Left ventricle myocardium superior (tissue), 1 donor: ENCODE measurements around the gene FXR1. TPM values are rescaled to one million over a fixed set of nuclear protein-coding genes. Genes with fewer than 3 reads are reported as not detected.
"Not testable (repeated sequence)": the region's sequence is repeated elsewhere in the genome, so short reads cannot be mapped to it uniquely, and the experiment has no call there.

Experiments
- ATAC-seq: fragments of 200-7000 bp; cut with Tn5 transposase; one replicate; pipeline ENCODE4 v1.9.1; 2020; ENCODE audit warnings: mild to moderate bottlenecking, moderate library complexity
- DNase-seq: peaks from one replicate; pipeline ENCODE4 v3.0.0-alpha.2; 2020
- intact Hi-C: fragments of 100-400 bp; cut with micrococcal nuclease; formaldehyde crosslinking; loops from one replicate; pipeline ENCODE4 v1.11.0; 2022
- total RNA-seq: library from RNA; stranded (reverse); fragmentation: NEBNext Ultra II Directional; extraction: Animal tissue kit (Norgen Biotek cat#: 25700); gene quantifications from one replicate; pipeline ENCODE4 v1.2.1, GENCODE V29; 2021
- donor health status: DM: no; HTN: yes; CAD: no; lungs with severe emphysema.

FXR1 gene
- total RNA-seq, 1 donor from 2014 or later, result 328 TPM

GRCh38 chr3:180989291-180990163 lies 77.1 kb downstream of the FXR1 start, which contains the start of gene DNAJC19:
Gene DNAJC19, minus strand, starts transcription at chr3:180989736. Its CDS starts 134 bp downstream, at chr3:180989602.
- DNase-seq (peak; percentile 90), ATAC-seq (peak; percentile 99)
- intact Hi-C loops, result loop anchor here (10.0 kb wide), 1 partner anchor 65 kb away; no protein-coding TSS in a partner anchor

GRCh38 chr3:180990505-180990904 lies 78.0 kb downstream of the FXR1 start:
- no peak for DNase-seq
- no peak for ATAC-seq
- intact Hi-C loops, result no loop called here

DNA sequence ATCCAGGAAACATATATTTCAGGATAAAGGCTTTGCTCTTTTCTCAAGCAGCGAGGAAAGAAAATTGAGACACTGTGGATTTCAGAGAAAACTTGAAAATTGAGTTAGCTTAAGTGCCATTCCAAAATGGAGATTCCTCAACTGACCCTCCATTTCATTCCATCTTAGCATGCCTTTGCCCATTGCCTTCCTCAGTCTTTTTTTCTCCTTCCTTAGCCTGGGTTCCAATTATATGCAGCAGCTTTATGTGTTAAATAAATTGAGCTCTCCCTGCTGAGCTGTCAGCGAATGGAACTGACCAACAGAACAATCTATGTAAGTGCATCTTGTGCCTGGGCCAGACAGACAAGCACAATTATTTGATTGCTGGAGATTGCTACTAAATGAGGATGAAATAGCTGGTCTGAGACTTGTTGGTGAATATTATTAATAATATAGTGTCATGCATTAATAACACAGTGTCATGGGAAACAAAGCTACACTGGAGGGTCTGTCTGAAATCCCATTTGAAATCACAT lies 84.0 kb downstream of the FXR1 start:
- intact Hi-C loops, result no loop called here
- ATAC-seq (no peak), DNase-seq (no peak)

DNA sequence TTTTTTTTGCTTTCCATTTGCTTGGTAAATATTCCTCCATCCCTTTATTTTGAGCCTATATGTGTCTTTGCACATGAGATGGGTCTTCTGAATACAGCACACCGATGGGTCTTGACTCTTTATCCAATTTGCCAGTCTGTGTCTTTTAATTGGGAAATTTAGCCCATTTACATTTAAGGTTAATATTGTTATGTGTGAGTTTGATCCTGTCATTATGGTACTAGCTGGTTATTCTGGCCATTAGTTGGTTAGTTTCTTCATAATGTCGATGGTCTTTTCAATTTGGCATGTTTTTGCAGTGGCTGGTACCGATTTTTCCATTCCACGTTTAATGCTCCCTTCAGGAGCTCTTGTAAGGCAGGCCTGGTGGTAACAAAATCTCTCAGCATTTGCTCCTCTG lies 89.9 kb downstream of the FXR1 start:
- ATAC-seq, intact Hi-C loops, DNase-seq: not testable (repeated sequence)

- ATAC-seq, DNase-seq, intact Hi-C loops: not testable (repeated sequence)
Measured at GRCh38 chr3:181003469-181003868, 91.0 kb downstream of the FXR1 start.

- no peak for ATAC-seq
- intact Hi-C loops, result no loop called here
- DNase-seq, result no peak
Measured at GRCh38 chr3:181006541-181006940, 94.1 kb downstream of the FXR1 start.

DNA sequence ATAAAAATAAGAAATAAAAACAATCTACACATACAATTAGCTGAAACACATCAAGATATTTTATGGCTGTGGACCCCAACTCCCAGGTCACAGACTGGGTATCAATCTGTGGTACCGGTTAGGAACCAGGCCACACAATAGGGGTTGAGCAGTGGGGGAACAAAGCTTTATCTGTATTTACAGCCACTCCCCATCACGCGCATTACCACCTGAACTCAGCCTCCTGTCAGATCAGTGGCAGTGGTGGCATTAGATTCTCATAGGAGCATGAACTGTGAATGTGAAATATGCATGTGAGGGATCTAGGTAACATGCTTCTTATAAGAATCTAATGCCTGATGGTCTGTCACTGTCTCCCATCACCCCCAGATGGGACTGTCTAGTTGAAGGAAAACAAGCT lies 94.8 kb downstream of the FXR1 start:
- DNase-seq (no peak), ATAC-seq (no peak)
- intact Hi-C loops, result no loop called here

GRCh38 chr3:181008796-181009195 lies 96.3 kb downstream of the FXR1 start:
- no peak for ATAC-seq
- intact Hi-C loops, result no loop called here
- DNase-seq, result no peak

GRCh38 chr3:181009225-181009624 lies 96.8 kb downstream of the FXR1 start:
- no peak for DNase-seq
- intact Hi-C loops, result no loop called here
- no peak for ATAC-seq

DNA sequence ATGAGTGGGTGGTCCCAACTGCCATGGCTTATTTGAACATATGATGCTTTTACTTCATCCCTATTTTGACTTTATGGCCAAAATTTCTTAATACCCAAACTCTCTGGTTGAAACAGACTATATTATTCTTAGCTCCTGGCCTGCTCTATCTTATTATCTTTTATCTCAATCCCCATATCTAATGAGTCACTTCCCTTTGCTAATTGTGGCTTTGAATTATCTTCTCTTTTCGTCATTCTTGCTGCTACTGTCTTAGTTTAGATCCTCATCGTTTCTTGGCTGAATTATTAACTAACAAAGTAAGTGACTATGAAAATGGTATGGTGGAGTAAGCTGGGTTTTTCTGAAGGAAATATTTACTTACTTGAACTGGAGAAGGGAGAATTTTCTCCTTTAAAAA lies 105.2 kb downstream of the FXR1 start:
- ATAC-seq, result no peak
- intact Hi-C loops, result no loop called here
- DNase-seq, result no peak

GRCh38 chr3:181025204-181025603 lies 112.7 kb downstream of the FXR1 start:
- no peak for ATAC-seq
- intact Hi-C loops, result no loop called here
- no peak for DNase-seq

GRCh38 chr3:181030948-181031347 lies 118.5 kb downstream of the FXR1 start:
- intact Hi-C loops, result no loop called here
- DNase-seq (no peak), ATAC-seq (no peak)

Other genes with a start within 250 kb of the FXR1 start
- gene CCDC39, start 233.2 kb upstream of the FXR1 start, total RNA-seq, result not detected
- gene DNAJC19, start 77.1 kb downstream of the FXR1 start, total RNA-seq, result 129 TPM